GM19395 (cell line): ENCODE measurements around the gene SMAD7.
A peak's percentile ranks its signal among the peaks of the same experiment; 100 is the strongest.

Source experiments
- ATAC-seq: cut with Tn5 transposase; IDR thresholded peaks from one replicate; pipeline ENCODE4 v1.9.1; 2021; ENCODE audit warnings: mild to moderate bottlenecking, moderate library complexity; ENCODE audit not compliant: unreplicated experiment

The SMAD7 gene

GRCh38 chr18:48950536-48951447, at the start of gene SMAD7:
TSS of gene SMAD7 (minus strand) at chr18:48950965. CDS start at chr18:48950424, 541 bp downstream.
- ATAC-seq = no peak

- no peak for ATAC-seq
These were observed 48.8 kb upstream of the SMAD7 start for GRCh38 chr18:48999569-48999968.

- no peak for ATAC-seq
These were observed 47.4 kb upstream of the SMAD7 start for GRCh38 chr18:48997985-48998831.

- no peak for ATAC-seq
These were observed 46.9 kb upstream of the SMAD7 start for GRCh38 chr18:48997681-48997984.

GRCh38 chr18:48996901-48997463, 46.2 kb upstream of the SMAD7 start:
- no peak for ATAC-seq

GRCh38 chr18:48996041-48996440, 45.3 kb upstream of the SMAD7 start:
- ATAC-seq = no peak

GRCh38 chr18:48994926-48995835, 44.4 kb upstream of the SMAD7 start:
- no peak for ATAC-seq

GRCh38 chr18:48994044-48994651, 43.4 kb upstream of the SMAD7 start:
- ATAC-seq = no peak

GRCh38 chr18:48993586-48993985, 42.8 kb upstream of the SMAD7 start:
- no peak for ATAC-seq

GRCh38 chr18:48992791-48993555, 42.2 kb upstream of the SMAD7 start:
- peak; percentile 66 for ATAC-seq

GRCh38 chr18:48992133-48992532, 41.4 kb upstream of the SMAD7 start:
- ATAC-seq = no peak

GRCh38 chr18:48991676-48992075, 40.9 kb upstream of the SMAD7 start:
- ATAC-seq = no peak

- no peak for ATAC-seq
These were observed 40.5 kb upstream of the SMAD7 start for GRCh38 chr18:48991319-48991660.

GRCh38 chr18:48990481-48991318, 39.9 kb upstream of the SMAD7 start:
- ATAC-seq = no peak

- ATAC-seq = no peak
These were observed 38.8 kb upstream of the SMAD7 start for GRCh38 chr18:48989304-48990303.

- no peak for ATAC-seq
These were observed 37.9 kb upstream of the SMAD7 start for GRCh38 chr18:48988508-48989303.

GRCh38 chr18:48987821-48988220, 37.1 kb upstream of the SMAD7 start:
- ATAC-seq = no peak
